OCI-LY7 (cell line): ENCODE results near the gene STX18. TPM values are rescaled to one million over a fixed set of nuclear protein-coding genes. Genes with fewer than 3 reads are reported as not detected.

Source experiments
- BruUV-seq: library from RNA; stranded (reverse); fragments of 400-500 nt; replicated peaks from 2 replicates; lab custom pipeline; 2021; lab: Mats Ljungman, UMichigan
- CTCF ChIA-PET: fragments of 300-600 bp; sonication (Branson Sonifier 250); formaldehyde crosslinking; loops from one replicate; lab custom pipeline; 2022; ENCODE audit warnings: antibody characterized with exemption; ENCODE audit not compliant: unreplicated experiment; lab: Charles Lee
- POLR2A ChIA-PET: fragments of 300-600 bp; sonication (Branson Sonifier 250); formaldehyde crosslinking; loops from one replicate; lab custom pipeline; 2022; ENCODE audit warnings: antibody characterized with exemption; lab: Charles Lee
- DNase-seq: peaks from one replicate; pipeline ENCODE4 v3.0.0-alpha.2; 2015; ENCODE audit warnings: low spot score
- H2AFZ ChIP-seq: fragments of 200-600 bp; sonication (generic), shearing (Covaris generic); 2 replicates; pipeline ENCODE4 v1.6.1; 2014; ENCODE audit warnings: mild to moderate bottlenecking, antibody characterized with exemption, low read length, moderate library complexity
- H3K27ac ChIP-seq: fragments of 200-600 bp; sonication (generic); 2 replicates; pipeline ENCODE4 v1.5.1; 2014; ENCODE audit warnings: mixed run types, low read depth, mild to moderate bottlenecking, moderate library complexity, low read length, inconsistent platforms; ENCODE audit not compliant: poor library complexity, severe bottlenecking
- H3K36me3 ChIP-seq: fragments of 200-600 bp; sonication (generic); 2 replicates; pipeline ENCODE4 v1.6.1; 2014; ENCODE audit warnings: mild to moderate bottlenecking, antibody characterized with exemption, low read length, moderate library complexity, mixed read lengths; ENCODE audit not compliant: insufficient read depth
- H3K4me1 ChIP-seq: fragments of 200-600 bp; sonication (generic); 2 replicates; pipeline ENCODE4 v1.5.1; 2014; ENCODE audit warnings: mild to moderate bottlenecking, low read length; ENCODE audit not compliant: insufficient read depth, poor library complexity, severe bottlenecking
- H3K4me2 ChIP-seq: fragments of 200-600 bp; sonication (generic); 2 replicates; pipeline ENCODE4 v1.6.1; 2014; ENCODE audit warnings: mild to moderate bottlenecking, low read length
- H3K4me3 ChIP-seq: fragments of 200-600 bp; sonication (generic); 2 replicates; pipeline ENCODE4 v1.5.1; 2014; ENCODE audit warnings: mild to moderate bottlenecking, low read depth, low read length; ENCODE audit not compliant: poor library complexity, severe bottlenecking
- H3K79me2 ChIP-seq: fragments of 200-600 bp; sonication (generic); 2 replicates; pipeline ENCODE4 v1.6.1; 2016; ENCODE audit warnings: low read depth, mild to moderate bottlenecking, low read length, moderate library complexity, mixed read lengths; ENCODE audit not compliant: insufficient read depth
- H3K9me2 ChIP-seq: fragments of 200-600 bp; sonication (generic); 2 replicates; pipeline ENCODE4 v1.6.1; 2016; ENCODE audit warnings: mild to moderate bottlenecking, low read length, mixed read lengths; ENCODE audit not compliant: insufficient read depth
- H3K9me3 ChIP-seq: fragments of 200-600 bp; sonication (generic); 2 replicates; pipeline ENCODE4 v1.6.1; 2014; ENCODE audit warnings: mild to moderate bottlenecking, mixed run types, low read length, mixed read lengths
- H4K20me1 ChIP-seq: fragments of 200-600 bp; sonication (generic); 2 replicates; pipeline ENCODE4 v1.6.1; 2014; ENCODE audit warnings: mild to moderate bottlenecking, antibody characterized with exemption, low read length, moderate library complexity, mixed read lengths; ENCODE audit not compliant: insufficient read depth
- EZH2phosphoT487 ChIP-seq: fragments of 200-600 bp; sonication (generic); IDR thresholded peaks from 2 replicates; pipeline ENCODE4 v1.6.1; 2018; ENCODE audit warnings: low read depth, borderline replicate concordance, mild to moderate bottlenecking, mixed run types, antibody characterized with exemption, low read length, moderate library complexity, mixed read lengths
- intact Hi-C: fragments of 100-400 bp; cut with micrococcal nuclease; formaldehyde crosslinking; loops from one replicate; pipeline ENCODE4 v1.10.0; 2022; ENCODE audit not compliant: unreplicated experiment
- total RNA-seq, 2 experiments: library from RNA; depleted of rRNA in 1 of 2; stranded (reverse); fragments of >200 nt in 1 of 2; shearing (Covaris generic) in 1 of 2; gene quantifications; 2 replicates each; pipeline ENCODE4 v1.2.3, GENCODE V29; 2014 to 2022
- TF ChIP-seq, protein P1 (sequence below): fragments of 200-600 bp; sonication (generic); conservative IDR thresholded peaks from 2 replicates; pipeline ENCODE4 v1.5.1; 2014; ENCODE audit warnings: mild to moderate bottlenecking, antibody characterized with exemption, low read length, moderate library complexity, mixed read lengths

STX18 gene
- total RNA-seq, 2 experiments from 2014 or later = 30.6 to 35.2 TPM

GRCh38 chr4:4383085-4383484 lies 158.8 kb downstream of the STX18 start:
- Histone ChIP-seq H3K27ac (no peak overlapping the region), H3K4me2 (no peak overlapping the region), H3K9me2 (no peaks in the 10 kb centered on the region), H3K4me1 (peaks cover 37% of the 10 kb centered on the region), H2AFZ (no peak overlapping the region), H4K20me1 (no peaks in the 10 kb centered on the region), H3K79me2 (no peaks in the 10 kb centered on the region), H3K9me3 (no peaks in the 10 kb centered on the region), H3K4me3 (no peak overlapping the region), H3K36me3 (no peaks in the 10 kb centered on the region)
- ChIA-PET POLR2A (interaction anchor here (0.7 to 1.0 kb wide), 2 partner anchors 12 to 53 kb away, joined by 3 read pairs; no protein-coding TSS in a partner anchor), CTCF (no interaction called here)
- TF ChIP-seq, protein P1, sequence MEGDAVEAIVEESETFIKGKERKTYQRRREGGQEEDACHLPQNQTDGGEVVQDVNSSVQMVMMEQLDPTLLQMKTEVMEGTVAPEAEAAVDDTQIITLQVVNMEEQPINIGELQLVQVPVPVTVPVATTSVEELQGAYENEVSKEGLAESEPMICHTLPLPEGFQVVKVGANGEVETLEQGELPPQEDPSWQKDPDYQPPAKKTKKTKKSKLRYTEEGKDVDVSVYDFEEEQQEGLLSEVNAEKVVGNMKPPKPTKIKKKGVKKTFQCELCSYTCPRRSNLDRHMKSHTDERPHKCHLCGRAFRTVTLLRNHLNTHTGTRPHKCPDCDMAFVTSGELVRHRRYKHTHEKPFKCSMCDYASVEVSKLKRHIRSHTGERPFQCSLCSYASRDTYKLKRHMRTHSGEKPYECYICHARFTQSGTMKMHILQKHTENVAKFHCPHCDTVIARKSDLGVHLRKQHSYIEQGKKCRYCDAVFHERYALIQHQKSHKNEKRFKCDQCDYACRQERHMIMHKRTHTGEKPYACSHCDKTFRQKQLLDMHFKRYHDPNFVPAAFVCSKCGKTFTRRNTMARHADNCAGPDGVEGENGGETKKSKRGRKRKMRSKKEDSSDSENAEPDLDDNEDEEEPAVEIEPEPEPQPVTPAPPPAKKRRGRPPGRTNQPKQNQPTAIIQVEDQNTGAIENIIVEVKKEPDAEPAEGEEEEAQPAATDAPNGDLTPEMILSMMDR = no peak
- TF ChIP-seq EZH2phosphoT487 = no peak
- BruUV-seq = no TSS peak
- intact Hi-C loops = no loop called here
- DNase-seq = no peak

DNA sequence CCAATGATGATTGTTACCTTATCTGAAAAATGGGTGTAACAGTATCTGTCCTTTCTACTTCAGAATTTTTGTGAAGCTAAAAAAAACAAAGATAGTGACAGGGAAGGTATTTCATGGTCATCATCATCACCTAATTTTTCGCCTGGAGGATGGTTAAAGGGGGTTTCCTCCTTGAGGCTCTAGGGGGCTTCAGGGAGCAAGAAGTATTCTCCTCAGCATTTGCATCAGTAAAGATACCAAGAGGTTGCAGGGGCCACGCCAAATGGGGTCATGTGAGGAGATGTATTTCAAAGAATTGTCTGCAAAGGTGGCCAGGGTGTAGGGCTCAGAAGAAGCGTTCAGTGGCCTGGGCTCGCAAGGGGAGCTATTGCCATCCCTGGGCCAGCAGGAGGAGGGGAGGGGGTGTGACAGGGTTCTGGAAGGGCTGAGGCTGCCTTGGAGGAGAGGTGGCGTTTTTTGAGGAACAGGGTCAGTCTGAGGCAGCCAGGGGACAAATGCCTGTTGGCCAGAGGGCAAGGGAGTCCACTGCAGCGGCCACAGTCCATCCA lies 162.2 kb downstream of the STX18 start:
- H4K20me1 ChIP-seq = no peaks in the 10 kb centered on the region
- H3K4me2 ChIP-seq = no peak overlapping the region
- no peak overlapping the region for H3K27ac ChIP-seq
- TF ChIP-seq EZH2phosphoT487 = no peak
- TF ChIP-seq, protein P1 = peak; percentile 52
- ChIA-PET POLR2A (no interaction called here), CTCF (no interaction called here)
- H3K79me2 ChIP-seq = no peaks in the 10 kb centered on the region
- H3K4me1 ChIP-seq = peaks cover 22% of the 10 kb centered on the region
- H3K9me2 ChIP-seq = no peaks in the 10 kb centered on the region
- no TSS peak for BruUV-seq
- no peak overlapping the region for H2AFZ ChIP-seq
- H3K4me3 ChIP-seq = no peak overlapping the region
- DNase-seq = peak; percentile 18
- H3K9me3 ChIP-seq = 0 out of 2 replicates have a peak, but pooled peaks cover under 1% of the 10 kb centered on the region
- H3K36me3 ChIP-seq = no peaks in the 10 kb centered on the region
- intact Hi-C loops = no loop called here

DNA sequence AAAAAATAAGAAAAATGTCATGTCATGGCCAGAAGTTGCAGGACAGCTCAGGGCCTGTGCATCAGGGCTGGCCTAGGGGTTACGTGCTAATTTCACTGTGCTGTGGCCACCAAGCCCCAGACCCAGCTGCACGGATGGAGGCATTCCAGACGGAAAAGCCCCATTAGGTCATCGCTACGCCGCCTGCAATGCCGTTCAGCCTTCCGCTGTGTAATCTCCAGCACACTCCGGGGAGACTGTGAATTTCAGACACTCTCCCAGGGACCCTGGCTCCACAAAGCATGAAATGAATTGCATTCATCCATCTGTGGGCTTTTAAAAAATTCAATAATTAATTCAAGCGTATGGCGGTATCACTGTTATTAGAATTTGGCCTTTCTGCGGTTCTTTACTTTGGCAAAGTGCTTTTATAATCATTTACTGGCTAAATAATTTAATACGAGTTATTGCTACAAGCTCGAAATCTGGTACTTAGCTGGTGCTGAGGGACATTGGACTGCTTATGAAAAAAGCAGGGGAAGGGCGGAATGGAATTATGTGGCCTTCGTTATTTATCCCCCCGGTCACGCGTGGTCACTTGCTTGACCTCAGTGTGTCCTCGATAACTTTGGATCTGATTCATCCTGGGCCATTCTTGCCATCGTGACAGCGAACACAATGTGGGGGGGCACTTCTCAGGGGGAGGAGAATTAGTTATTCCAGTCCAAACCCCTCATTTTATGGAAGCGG lies 164.0 kb downstream of the STX18 start:
- Histone ChIP-seq H3K9me3 (peaks cover 4% of the 10 kb centered on the region; the same call in 1 of the 2 replicates), H3K4me2 (no peak overlapping the region), H3K36me3 (no peaks in the 10 kb centered on the region), H2AFZ (no peak overlapping the region), H3K27ac (no peak overlapping the region), H3K79me2 (no peaks in the 10 kb centered on the region), H3K4me1 (peaks cover 13% of the 10 kb centered on the region), H3K4me3 (no peak overlapping the region), H4K20me1 (no peaks in the 10 kb centered on the region), H3K9me2 (no peaks in the 10 kb centered on the region)
- POLR2A ChIA-PET = interaction anchor here (0.7 kb wide), 2 partner anchors 9 to 17 kb away, joined by 3 read pairs; partner anchors contain the start of gene NSG1
- DNase-seq = no peak
- CTCF ChIA-PET = no interaction called here
- TF ChIP-seq EZH2phosphoT487 = no peak
- TF ChIP-seq, protein P1 = no peak
- intact Hi-C loops = no loop called here
- no TSS peak for BruUV-seq
